ENCODE results near the gene RLBP1. TPM values are rescaled to one million over a fixed set of nuclear protein-coding genes. Genes with fewer than 3 reads are reported as not detected.

The RLBP1 gene
- total RNA-seq, 1 donor from 2014 or later, result 0.52 TPM

DNA sequence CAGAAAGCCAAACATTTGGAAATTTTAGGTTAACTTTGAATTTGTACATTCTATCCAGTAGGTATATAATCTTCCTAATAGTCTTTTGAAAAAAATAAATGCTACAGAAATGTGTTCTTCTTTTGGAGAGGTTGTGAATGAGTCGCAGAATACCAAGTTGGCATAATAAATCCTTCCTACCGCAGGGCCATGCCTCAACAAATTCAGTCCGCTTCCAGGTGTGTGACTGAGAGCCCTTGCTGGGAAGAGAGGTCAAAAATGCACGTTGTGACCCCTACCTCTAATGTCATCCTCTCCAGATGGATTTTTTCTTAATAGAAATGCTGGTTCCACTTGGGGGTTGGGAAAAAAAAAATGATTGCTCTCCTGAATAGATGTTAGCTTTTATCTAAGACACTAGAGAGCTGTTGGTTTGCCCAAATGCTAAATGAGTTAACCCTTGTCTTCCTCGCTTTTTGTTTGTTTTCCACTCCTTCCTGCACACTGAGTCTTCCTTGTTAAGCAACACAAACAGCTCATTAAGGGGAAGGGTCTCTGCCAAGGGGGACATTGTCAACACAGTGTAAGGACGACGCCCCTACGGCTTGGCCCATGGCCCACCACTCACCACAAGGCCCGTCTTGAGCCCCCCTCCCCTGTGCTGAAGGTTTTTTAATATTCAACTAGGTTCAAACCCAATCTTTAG lies 33.9 kb downstream of the RLBP1 start:
- DNase-seq (ENCODE audit: low spot score), result no peak
- Mint-ChIP-seq H3K4me3 (ENCODE audit: low read depth) (no peak overlapping the region), H3K9me3 (no peaks in the 10 kb centered on the region), H3K27ac (peak overlapping the region; percentile 22), H3K27me3 (ENCODE audit: low read depth) (no peaks in the 10 kb centered on the region), H3K36me3 (ENCODE audit: low read depth) (peaks cover 62% of the 10 kb centered on the region), H3K4me1 (ENCODE audit: low read depth) (peaks cover 32% of the 10 kb centered on the region)
- intact Hi-C loops (cut with micrococcal nuclease), result no loop called here

DNA sequence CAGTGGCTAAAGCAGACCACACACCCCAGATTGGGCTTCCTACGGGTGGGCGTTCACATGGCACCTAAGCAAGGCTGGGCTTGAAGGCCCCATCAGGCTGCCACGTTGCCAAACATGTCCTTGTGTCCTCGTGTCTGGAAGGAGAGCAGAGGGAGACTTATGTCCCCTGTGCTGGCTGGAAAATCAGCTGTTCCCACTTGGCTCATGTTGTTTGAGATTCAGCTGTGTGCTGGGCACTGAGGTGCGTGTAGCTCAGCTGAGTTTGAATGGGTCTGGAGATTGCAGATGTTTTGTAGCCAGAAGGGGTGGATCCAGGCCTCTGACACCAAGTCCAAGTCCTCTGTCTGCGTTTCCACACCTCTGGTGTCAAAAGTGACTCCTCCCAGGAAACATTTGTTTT lies 34.6 kb downstream of the RLBP1 start:
- Mint-ChIP-seq H3K27me3 (ENCODE audit: low read depth) (no peaks in the 10 kb centered on the region), H3K4me3 (ENCODE audit: low read depth) (no peak overlapping the region), H3K4me1 (ENCODE audit: low read depth) (peaks cover 26% of the 10 kb centered on the region), H3K27ac (peak overlapping the region; percentile 24), H3K36me3 (ENCODE audit: low read depth) (peaks cover 61% of the 10 kb centered on the region), H3K9me3 (no peaks in the 10 kb centered on the region)
- intact Hi-C loops (cut with micrococcal nuclease), result no loop called here
- no peak for DNase-seq (ENCODE audit: low spot score)

DNA sequence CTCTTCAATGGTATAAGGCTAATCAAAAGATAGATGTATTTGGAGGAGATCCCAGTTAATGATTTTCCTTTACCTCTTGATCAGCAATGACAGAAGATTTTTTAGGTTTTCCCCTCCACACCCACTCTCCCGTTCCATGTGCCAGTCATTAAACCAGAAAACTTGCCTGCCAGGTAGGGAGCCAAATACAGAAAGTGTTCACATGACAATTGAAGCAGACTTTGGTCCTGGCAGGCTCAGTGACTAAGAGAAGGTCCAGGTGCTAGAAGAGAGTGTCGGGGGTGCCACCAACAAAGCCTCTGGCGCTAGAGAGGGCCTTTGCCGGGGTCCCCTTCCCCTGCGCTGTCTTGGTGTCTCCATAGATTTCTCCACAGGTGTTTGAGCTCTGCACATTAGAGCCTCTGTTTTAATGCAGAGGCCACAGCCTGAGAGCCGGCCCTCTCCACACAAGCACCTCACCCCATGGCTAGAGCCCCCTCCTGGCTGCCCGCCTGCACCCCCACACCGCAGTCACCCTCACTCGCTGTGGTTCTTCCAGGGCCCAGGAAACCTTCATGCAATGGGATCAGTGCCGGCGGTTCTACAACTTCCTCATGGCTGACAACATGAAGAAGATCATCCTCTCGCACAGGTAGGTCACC lies 36.4 kb downstream of the RLBP1 start:
- H3K4me3 Mint-ChIP-seq (ENCODE audit: low read depth), result no peak overlapping the region
- no peaks in the 10 kb centered on the region for H3K9me3 Mint-ChIP-seq
- H3K27me3 Mint-ChIP-seq (ENCODE audit: low read depth), result no peaks in the 10 kb centered on the region
- H3K4me1 Mint-ChIP-seq (ENCODE audit: low read depth), result peaks cover 34% of the 10 kb centered on the region
- intact Hi-C loops (cut with micrococcal nuclease), result loop anchor here (5.0 kb wide), 1 partner anchor 43 kb away; no protein-coding TSS in a partner anchor
- peak overlapping the region; percentile 25 for H3K27ac Mint-ChIP-seq
- DNase-seq (ENCODE audit: low spot score), result no peak
- H3K36me3 Mint-ChIP-seq (ENCODE audit: low read depth), result peaks cover 61% of the 10 kb centered on the region

DNA sequence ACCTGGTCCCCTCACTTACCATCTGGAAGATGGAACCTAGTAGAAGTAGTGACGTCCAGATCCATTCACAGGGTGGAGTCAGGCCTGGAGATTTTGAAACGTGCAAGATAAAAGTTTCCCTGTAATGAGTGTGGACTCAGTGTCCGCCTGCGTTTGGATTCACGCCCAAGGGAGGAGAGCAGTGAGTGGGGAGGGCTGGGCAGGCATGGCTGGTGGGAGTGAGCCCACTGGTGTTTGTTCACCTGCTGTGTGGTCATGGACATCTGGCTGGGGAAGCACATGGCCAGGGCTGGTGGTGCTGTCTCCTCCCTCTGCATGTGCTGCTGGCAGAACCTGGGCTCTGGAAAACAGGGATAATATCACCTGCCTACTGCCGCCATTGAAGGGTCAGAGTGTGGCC lies 37.0 kb downstream of the RLBP1 start:
- H3K9me3 Mint-ChIP-seq, result no peaks in the 10 kb centered on the region

DNA sequence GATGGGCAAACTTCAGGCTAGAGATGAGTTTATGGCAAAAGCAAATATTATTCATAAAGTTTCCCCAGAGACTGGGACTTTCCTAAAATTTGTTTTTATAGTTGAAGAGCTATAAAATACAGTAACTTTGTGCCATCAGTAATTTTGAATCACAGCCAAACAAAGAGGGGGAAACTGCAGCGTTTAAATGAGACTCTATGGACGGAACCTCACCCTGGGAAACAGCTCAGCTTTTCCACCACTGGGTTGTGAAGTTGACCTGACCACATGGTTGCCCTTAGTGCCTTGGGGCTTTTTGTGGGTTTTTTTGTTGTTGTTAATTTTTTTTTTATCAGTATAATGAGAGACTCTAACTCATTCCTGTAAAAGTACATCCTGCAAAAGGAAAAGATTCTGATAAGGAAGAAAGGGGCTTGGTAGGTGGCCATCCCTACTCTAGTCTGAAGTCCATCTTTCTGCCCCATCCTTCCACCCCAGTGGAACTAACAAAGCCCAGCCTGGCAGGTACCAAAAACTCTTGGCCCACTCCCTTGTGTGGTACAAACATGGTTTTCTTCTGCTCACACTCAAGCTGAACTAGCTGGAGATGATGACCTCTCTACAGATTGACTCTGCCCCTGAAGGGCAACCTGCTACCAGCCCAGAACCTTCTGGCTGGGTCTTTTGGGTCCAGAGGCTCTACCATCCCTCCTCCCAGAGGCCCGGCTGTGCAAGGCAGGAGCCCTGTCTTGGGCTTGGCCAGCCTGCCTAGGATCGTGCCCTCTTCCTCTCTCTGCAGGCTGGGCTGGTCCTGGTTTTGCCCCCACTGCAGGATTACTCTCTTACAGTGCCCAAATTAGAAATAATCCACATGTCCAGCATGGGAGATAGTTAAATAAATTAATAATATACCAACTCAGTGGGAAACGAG lies 41.2 kb downstream of the RLBP1 start:
- peaks cover 46% of the 10 kb centered on the region for H3K4me1 Mint-ChIP-seq (ENCODE audit: low read depth)
- peaks cover 53% of the 10 kb centered on the region for H3K36me3 Mint-ChIP-seq (ENCODE audit: low read depth)
- no peak overlapping the region for H3K4me3 Mint-ChIP-seq (ENCODE audit: low read depth)
- intact Hi-C loops (cut with micrococcal nuclease), result loop anchor here (1.0 to 5.0 kb wide), 5 partner anchors 17 to 278 kb away; no protein-coding TSS in a partner anchor
- H3K27me3 Mint-ChIP-seq (ENCODE audit: low read depth), result no peaks in the 10 kb centered on the region
- H3K9me3 Mint-ChIP-seq, result no peaks in the 10 kb centered on the region
- DNase-seq (ENCODE audit: low spot score), result no peak
- H3K27ac Mint-ChIP-seq, result peak overlapping the region; percentile 93

More for the DNA sequence above, 37.0 kb downstream of the RLBP1 start:
- Mint-ChIP-seq H3K27me3 (ENCODE audit: low read depth) (no peaks in the 10 kb centered on the region), H3K4me1 (ENCODE audit: low read depth) (peaks cover 34% of the 10 kb centered on the region), H3K27ac (peak overlapping the region; percentile 25), H3K4me3 (ENCODE audit: low read depth) (no peak overlapping the region), H3K36me3 (ENCODE audit: low read depth) (peaks cover 61% of the 10 kb centered on the region)
- intact Hi-C loops (cut with micrococcal nuclease), result loop anchor here (5.0 kb wide), 1 partner anchor 42 kb away; no protein-coding TSS in a partner anchor
- DNase-seq (ENCODE audit: low spot score), result no peak

DNA sequence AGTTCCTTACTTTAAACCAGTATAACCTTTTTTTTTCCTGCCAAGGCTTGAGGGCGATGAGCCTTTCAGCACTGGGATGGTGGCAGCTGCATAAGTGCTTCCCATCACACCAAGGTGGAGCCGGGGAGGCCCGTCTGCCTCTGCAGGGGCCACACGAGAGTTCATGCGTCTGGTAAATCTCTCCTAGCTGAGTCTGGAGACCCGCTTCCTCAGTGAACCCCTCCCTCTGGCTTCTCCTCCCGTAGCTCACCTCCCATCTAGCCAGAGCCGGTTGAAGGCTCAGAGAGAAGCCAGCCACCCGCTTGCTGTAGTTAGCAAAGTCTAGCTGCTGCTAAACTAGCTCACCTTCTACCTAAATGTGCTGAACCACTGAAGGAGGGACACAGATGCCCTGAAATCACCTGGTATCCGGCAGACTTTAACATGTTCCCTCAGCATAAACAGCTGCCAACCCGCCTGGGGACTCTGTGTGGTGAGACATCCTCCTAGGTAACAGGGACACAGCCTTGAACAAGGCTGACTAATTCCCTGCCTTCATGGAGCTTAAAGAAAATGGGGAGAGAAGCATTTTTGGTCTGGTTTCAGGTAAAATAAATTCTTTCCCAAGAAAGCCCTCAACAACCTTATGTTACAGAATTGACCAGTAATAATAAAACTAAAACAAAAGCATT lies 42.9 kb downstream of the RLBP1 start:
- peaks cover 42% of the 10 kb centered on the region for H3K36me3 Mint-ChIP-seq (ENCODE audit: low read depth)
- no peak overlapping the region for H3K4me3 Mint-ChIP-seq (ENCODE audit: low read depth)
- no peaks in the 10 kb centered on the region for H3K9me3 Mint-ChIP-seq
- intact Hi-C loops (cut with micrococcal nuclease), result loop anchor here (5.0 kb wide), 2 partner anchors 51 to 276 kb away; no protein-coding TSS in a partner anchor
- H3K4me1 Mint-ChIP-seq (ENCODE audit: low read depth), result peaks cover 42% of the 10 kb centered on the region
- H3K27me3 Mint-ChIP-seq (ENCODE audit: low read depth), result no peaks in the 10 kb centered on the region
- DNase-seq (ENCODE audit: low spot score), result no peak
- H3K27ac Mint-ChIP-seq, result peak overlapping the region; percentile 93

- Mint-ChIP-seq H3K4me3 (ENCODE audit: low read depth) (no peak overlapping the region), H3K27me3 (ENCODE audit: low read depth) (no peaks in the 10 kb centered on the region), H3K36me3 (ENCODE audit: low read depth) (peaks cover 39% of the 10 kb centered on the region), H3K9me3 (no peaks in the 10 kb centered on the region), H3K27ac (peak overlapping the region; percentile 59), H3K4me1 (ENCODE audit: low read depth) (peaks cover 38% of the 10 kb centered on the region)
- DNase-seq (ENCODE audit: low spot score), result peak; percentile 52
- intact Hi-C loops (cut with micrococcal nuclease), result loop anchor here (1.0 to 5.0 kb wide), 4 partner anchors 10 to 275 kb away; no protein-coding TSS in a partner anchor
Measured at GRCh38 chr15:89177633-89178306, 43.6 kb downstream of the RLBP1 start.

GRCh38 chr15:89177116-89177515 lies 44.3 kb downstream of the RLBP1 start:
- Mint-ChIP-seq H3K36me3 (ENCODE audit: low read depth) (peaks cover 36% of the 10 kb centered on the region), H3K27ac (no peak overlapping the region), H3K4me1 (ENCODE audit: low read depth) (peaks cover 38% of the 10 kb centered on the region)

DNA sequence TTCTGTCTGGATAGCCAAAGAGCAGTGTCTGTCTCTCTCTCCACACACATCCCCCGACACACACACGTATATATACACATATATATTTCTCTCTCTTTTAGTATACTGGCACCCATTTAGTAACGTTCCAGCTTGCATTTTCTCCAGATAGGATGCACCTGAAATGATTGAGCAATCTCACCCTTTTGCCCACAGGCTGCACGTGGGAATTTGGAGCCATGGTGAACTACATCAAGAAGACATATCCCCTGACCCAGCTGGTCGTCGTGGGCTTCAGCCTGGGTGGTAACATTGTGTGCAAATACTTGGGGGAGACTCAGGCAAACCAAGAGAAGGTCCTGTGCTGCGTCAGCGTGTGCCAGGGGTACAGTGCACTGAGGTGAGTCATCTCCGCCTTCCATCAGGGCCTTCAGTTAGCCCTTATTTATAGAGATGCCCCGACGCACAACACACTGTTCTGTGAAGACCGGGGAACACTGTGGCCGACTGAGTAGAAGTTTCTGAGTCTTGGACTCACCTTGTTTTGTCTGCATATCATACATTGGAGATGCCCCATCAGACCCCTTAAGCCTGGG lies 45.7 kb downstream of the RLBP1 start:
- peak overlapping the region; percentile 32 for H3K27ac Mint-ChIP-seq
- no peak overlapping the region for H3K4me3 Mint-ChIP-seq (ENCODE audit: low read depth)
- peaks cover 34% of the 10 kb centered on the region for H3K4me1 Mint-ChIP-seq (ENCODE audit: low read depth)

More at GRCh38 chr15:89177116-89177515, 44.3 kb downstream of the RLBP1 start:
- intact Hi-C loops (cut with micrococcal nuclease), result loop anchor here (1.0 to 5.0 kb wide), 4 partner anchors 10 to 275 kb away; no protein-coding TSS in a partner anchor
- H3K9me3 Mint-ChIP-seq, result no peaks in the 10 kb centered on the region
- no peak for DNase-seq (ENCODE audit: low spot score)
- no peak overlapping the region for H3K4me3 Mint-ChIP-seq (ENCODE audit: low read depth)
- no peaks in the 10 kb centered on the region for H3K27me3 Mint-ChIP-seq (ENCODE audit: low read depth)

DNA sequence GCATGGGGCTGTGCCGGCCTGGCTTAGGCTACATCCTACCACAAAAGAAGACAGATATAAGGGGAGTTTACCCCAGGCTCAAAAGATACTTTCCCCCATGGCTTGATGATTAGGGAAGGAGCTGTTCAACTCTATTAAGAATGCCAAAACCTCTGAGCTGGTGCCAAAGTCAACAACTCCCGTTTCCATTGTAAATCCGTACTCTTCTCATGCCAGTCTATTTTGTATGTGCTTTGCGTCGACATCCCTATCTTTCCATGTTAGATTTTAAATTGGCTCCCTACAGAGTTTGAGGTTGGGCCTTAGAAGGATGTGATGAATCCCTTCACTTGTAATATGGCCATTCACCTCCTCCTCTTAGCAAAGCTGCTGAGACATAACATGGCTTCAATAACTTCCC lies 46.9 kb downstream of the RLBP1 start:
- no peaks in the 10 kb centered on the region for H3K27me3 Mint-ChIP-seq (ENCODE audit: low read depth)
- no peaks in the 10 kb centered on the region for H3K9me3 Mint-ChIP-seq
- H3K4me1 Mint-ChIP-seq (ENCODE audit: low read depth), result peaks cover 23% of the 10 kb centered on the region
- intact Hi-C loops (cut with micrococcal nuclease), result no loop called here
- DNase-seq (ENCODE audit: low spot score), result no peak
- H3K27ac Mint-ChIP-seq, result no peak overlapping the region
- H3K36me3 Mint-ChIP-seq (ENCODE audit: low read depth), result peaks cover 19% of the 10 kb centered on the region
- no peak overlapping the region for H3K4me3 Mint-ChIP-seq (ENCODE audit: low read depth)

More for the DNA sequence above, 45.7 kb downstream of the RLBP1 start:
- DNase-seq (ENCODE audit: low spot score), result no peak
- H3K9me3 Mint-ChIP-seq, result no peaks in the 10 kb centered on the region
- peaks cover 28% of the 10 kb centered on the region for H3K36me3 Mint-ChIP-seq (ENCODE audit: low read depth)
- H3K27me3 Mint-ChIP-seq (ENCODE audit: low read depth), result no peaks in the 10 kb centered on the region
- intact Hi-C loops (cut with micrococcal nuclease), result loop anchor here (5.0 kb wide), 2 partner anchors 48 to 273 kb away; no protein-coding TSS in a partner anchor

DNA sequence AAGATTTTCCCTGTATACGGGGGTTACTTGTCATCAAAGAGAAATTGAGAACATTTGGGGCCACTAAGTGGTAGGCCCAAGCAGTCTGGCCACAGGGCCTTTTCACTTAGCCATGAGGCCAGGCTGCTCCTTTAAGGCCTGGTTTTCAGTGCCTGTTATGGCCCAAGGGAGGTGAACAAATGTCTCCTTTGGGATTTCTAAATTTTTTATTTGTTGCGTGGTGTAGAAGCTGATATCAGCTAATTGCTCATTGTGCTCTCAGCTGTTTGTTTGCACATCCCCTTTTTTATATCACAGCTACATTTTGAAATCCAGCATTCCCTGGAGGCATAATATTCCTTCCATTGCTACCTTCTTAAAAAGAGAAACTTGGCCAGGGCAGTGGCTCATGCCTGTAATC lies 48.5 kb downstream of the RLBP1 start:
- no peak overlapping the region for H3K4me3 Mint-ChIP-seq (ENCODE audit: low read depth)
- no peaks in the 10 kb centered on the region for H3K9me3 Mint-ChIP-seq
- H3K4me1 Mint-ChIP-seq (ENCODE audit: low read depth), result peaks cover 24% of the 10 kb centered on the region
- H3K27me3 Mint-ChIP-seq (ENCODE audit: low read depth), result no peaks in the 10 kb centered on the region
- H3K36me3 Mint-ChIP-seq (ENCODE audit: low read depth), result peaks cover 20% of the 10 kb centered on the region
- DNase-seq (ENCODE audit: low spot score), result no peak
- intact Hi-C loops (cut with micrococcal nuclease), result no loop called here
- H3K27ac Mint-ChIP-seq, result no peak overlapping the region

Measured in activated T-helper 2 cell treated with anti-CD3 and anti-CD28 coated beads, Interferon-gamma antibody, Interleukin-2, Interleukin-4, amounts not matched to agents 10 μg/mL and 5 μg/mL and 100 μg/mL, durations not matched to agents 14 hours and 24 hours and 36 hours (primary cell).